NCI-H2171 treated with DMSO at 0.1 percent for 48 hours (cell line): ENCODE results near the gene HDDC2.

Experiments
- DNase-seq: peaks from one replicate; lab custom pipeline; 2025; lab: John Stamatoyannopoulos, UW

Gene HDDC2

DNA sequence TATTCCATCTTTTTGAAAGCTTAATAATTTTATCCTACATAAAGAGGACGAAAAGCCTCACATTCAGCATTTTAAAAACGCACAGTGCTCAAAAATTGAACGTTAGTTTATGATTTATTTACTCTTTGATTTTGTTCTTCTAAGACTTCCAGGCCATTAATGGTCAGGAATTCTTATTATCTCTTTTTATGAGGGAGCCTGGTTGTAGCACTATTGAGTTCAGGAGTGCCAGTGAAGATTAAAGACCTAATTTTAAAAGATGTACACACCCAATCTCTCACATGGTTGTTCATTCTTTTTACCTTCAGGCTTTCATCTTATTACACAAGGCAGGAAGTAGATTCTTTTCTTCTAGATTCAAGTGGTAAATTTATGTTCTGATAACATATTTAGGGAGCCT is 68.6 kb downstream of the HDDC2 start:
- no peak for DNase-seq

DNA sequence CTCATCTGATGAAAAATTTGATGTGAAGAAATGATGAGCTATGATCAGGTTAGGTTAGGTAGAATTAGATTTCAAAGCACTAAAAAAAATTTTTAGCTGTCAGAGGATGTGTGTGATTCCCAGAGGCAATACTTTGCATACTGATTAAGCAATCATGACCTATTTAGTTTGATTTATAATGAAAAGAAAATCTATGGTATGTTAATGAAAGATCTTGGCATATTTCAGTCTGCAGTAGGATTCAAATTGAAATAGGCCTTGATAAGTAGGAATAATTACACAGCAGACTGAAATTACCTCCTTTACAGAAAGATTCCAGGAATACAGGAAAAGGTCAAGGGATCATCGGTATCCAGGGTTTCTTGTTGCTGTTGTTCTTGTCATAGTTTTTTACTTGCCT is 69.3 kb downstream of the HDDC2 start:
- DNase-seq = no peak

- no peak for DNase-seq
Observed at GRCh38 chr6:125231574-125232343, 70.0 kb downstream of the HDDC2 start.

GRCh38 chr6:125231133-125231532 is 70.6 kb downstream of the HDDC2 start:
- peak; percentile 17 for DNase-seq

GRCh38 chr6:125230674-125231073 is 71.1 kb downstream of the HDDC2 start:
- no peak for DNase-seq

- no peak for DNase-seq
Observed at GRCh38 chr6:125228981-125229479, 72.7 kb downstream of the HDDC2 start.

DNA sequence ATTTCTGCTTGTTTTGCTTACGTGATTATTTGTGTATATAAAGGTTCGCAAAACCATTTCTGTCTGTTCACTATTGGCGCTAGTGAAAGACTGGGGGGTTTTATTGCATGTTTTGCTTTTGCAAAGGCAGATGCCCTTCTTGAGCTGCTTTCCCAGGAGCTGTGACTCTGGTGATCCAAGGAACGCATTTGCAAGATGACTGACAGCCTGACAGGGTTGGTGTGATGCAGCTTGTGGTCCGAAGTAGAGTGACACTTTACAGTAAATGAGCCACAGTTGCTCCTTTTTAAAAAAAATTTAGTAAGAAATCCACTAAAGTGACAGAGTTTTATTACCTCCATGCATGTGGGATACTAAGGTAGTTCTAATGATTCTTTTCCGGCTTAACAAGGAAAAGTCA is 74.5 kb downstream of the HDDC2 start:
- no peak for DNase-seq
